Activated CD4-positive, alpha-beta memory T cell treated with anti-CD3 and anti-CD28 coated beads, Interleukin-2, amount 10 ng/mL, durations not matched to agents 7 days and 5 days (primary cell): ENCODE data around the gene ZNF512B. TPM values are rescaled to one million over a fixed set of nuclear protein-coding genes. Genes with fewer than 3 reads are reported as not detected.
A peak's percentile ranks its signal among the peaks of the same experiment; 100 is the strongest.
"Not testable (repeated sequence)": the region's sequence is repeated elsewhere in the genome, so short reads cannot be mapped to it uniquely, and the experiment has no call there.

ENCODE experiments used
- CTCF ChIA-PET: fragments of 350-600 bp; sonication (Branson Sonifier 250); formaldehyde crosslinking; loops from one replicate; lab custom pipeline; 2021; ENCODE audit warnings: antibody characterized with exemption, inconsistent platforms; lab: Charles Lee
- POLR2A ChIA-PET: fragments of 350-600 bp; sonication (Branson Sonifier 250); formaldehyde crosslinking; loops from one replicate; lab custom pipeline; 2021; ENCODE audit warnings: antibody characterized with exemption; lab: Charles Lee
- DNase-seq: peaks from one replicate; pipeline ENCODE4 v3.0.0-alpha.2; 2020
- H3K27ac Mint-ChIP-seq: one replicate; pipeline ENCODE4 v1.8.0; 2021; ENCODE audit warnings: mild to moderate bottlenecking, mixed read lengths
- H3K27me3 Mint-ChIP-seq: one replicate; pipeline ENCODE4 v1.8.0; 2021; ENCODE audit warnings: mixed read lengths
- H3K36me3 Mint-ChIP-seq: one replicate; pipeline ENCODE4 v1.8.0; 2021; ENCODE audit warnings: low read depth, mixed read lengths
- H3K4me1 Mint-ChIP-seq: one replicate; pipeline ENCODE4 v1.8.0; 2021; ENCODE audit warnings: mixed read lengths
- H3K4me3 Mint-ChIP-seq: one replicate; pipeline ENCODE4 v1.8.0; 2021; ENCODE audit warnings: mild to moderate bottlenecking, mixed read lengths
- H3K9me3 Mint-ChIP-seq: one replicate; pipeline ENCODE4 v1.8.0; 2021; ENCODE audit warnings: mixed read lengths
- total RNA-seq, 2 experiments: library from RNA; stranded (reverse); gene quantifications; one replicate each; pipeline ENCODE4 v1.2.3, GENCODE V29; 2021

Gene ZNF512B
- total RNA-seq, 2 experiments from 2014 or later, result 16.5 to 16.7 TPM

DNA sequence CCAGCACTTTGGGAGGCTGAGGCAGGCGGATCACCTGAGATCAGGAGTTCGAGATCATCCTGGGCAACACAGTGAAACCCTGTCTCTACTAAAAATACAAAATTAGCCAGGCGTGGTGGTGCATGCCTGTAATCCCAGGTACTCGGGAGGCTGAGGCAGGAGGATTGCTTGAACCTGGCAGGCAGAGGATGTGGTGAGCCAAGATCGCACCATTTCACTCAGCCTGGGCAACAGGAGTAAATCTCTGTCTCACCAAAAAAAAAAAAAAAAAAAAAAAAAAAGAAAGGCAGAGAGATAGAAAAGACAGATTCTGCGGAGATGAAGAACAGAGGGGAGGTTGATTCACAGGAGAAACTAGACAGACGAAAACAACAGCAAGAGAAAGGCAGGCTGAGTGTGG lies 6.8 kb upstream of the ZNF512B start:
- H3K27me3 Mint-ChIP-seq, H3K9me3 Mint-ChIP-seq, DNase-seq: not testable (repeated sequence)
- ChIA-PET POLR2A (interaction anchor here (1.5 kb wide), 1 partner anchor 456 kb away, joined by 5 read pairs; the partner anchor contains the start of gene PPDPF), CTCF (interaction anchor here (1.6 to 4.3 kb wide), 3 partner anchors 61 to 269 kb away, joined by 4 to 19 read pairs (median 9); partner anchors contain the start of genes ARFRP1 and ZGPAT)
- H3K4me3 Mint-ChIP-seq, result peak overlapping the region; percentile 52
- H3K4me1 Mint-ChIP-seq, result peaks cover 54% of the 10 kb centered on the region
- peak overlapping the region; percentile 92 for H3K27ac Mint-ChIP-seq
- peaks cover 16% of the 10 kb centered on the region for H3K36me3 Mint-ChIP-seq

DNA sequence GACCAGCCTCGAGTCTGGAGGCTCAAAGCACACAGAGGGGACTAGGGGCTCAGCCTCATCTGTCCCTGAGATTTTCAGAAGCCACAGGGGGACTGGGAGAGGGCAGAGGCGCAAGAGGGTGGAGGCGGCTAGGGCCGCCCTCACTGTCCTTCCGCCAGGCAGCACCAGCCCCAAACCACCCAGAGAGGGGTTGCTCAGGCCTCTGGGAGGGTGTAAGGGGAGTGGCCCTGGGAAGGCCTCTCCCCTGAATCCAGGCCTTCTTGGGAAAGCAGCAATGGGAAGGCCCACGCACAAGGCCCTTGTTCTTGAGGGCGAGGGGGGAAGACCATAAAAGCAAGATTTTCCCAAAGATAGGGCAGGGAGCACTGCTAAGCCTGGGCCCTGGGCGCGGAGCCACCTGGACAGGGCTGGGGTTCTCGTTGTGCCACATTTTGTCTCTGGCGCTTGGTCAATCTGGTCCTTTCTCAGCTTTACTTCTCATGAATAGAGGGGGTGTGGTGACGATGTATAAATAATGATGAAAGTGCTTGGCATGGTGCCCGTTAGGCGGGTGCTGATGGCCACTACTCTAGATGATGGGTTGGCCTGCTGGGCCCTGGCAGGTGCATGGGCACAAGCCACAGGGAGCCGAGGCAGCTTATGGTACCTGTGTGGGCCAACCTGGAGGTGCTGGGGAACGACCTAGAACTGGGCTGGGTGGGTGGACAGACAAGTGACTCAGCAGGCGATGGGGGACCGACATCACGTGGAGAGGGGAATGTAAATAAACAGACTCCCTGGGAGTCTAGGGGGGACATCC lies 4.9 kb upstream of the ZNF512B start:
- peak; percentile 16 for DNase-seq
- no peaks in the 10 kb centered on the region for H3K9me3 Mint-ChIP-seq
- ChIA-PET POLR2A (no interaction called here), CTCF (interaction anchor here (0.7 to 4.3 kb wide), 18 partner anchors 13 to 436 kb away, joined by 3 to 19 read pairs (median 4); partner anchors contain the start of genes ARFRP1, PTK6, TCEA2 and TPD52L2)
- no peaks in the 10 kb centered on the region for H3K27me3 Mint-ChIP-seq
- peaks cover 16% of the 10 kb centered on the region for H3K36me3 Mint-ChIP-seq
- no peak overlapping the region for H3K4me3 Mint-ChIP-seq
- H3K4me1 Mint-ChIP-seq, result peaks cover 41% of the 10 kb centered on the region
- H3K27ac Mint-ChIP-seq, result no peak overlapping the region

DNA sequence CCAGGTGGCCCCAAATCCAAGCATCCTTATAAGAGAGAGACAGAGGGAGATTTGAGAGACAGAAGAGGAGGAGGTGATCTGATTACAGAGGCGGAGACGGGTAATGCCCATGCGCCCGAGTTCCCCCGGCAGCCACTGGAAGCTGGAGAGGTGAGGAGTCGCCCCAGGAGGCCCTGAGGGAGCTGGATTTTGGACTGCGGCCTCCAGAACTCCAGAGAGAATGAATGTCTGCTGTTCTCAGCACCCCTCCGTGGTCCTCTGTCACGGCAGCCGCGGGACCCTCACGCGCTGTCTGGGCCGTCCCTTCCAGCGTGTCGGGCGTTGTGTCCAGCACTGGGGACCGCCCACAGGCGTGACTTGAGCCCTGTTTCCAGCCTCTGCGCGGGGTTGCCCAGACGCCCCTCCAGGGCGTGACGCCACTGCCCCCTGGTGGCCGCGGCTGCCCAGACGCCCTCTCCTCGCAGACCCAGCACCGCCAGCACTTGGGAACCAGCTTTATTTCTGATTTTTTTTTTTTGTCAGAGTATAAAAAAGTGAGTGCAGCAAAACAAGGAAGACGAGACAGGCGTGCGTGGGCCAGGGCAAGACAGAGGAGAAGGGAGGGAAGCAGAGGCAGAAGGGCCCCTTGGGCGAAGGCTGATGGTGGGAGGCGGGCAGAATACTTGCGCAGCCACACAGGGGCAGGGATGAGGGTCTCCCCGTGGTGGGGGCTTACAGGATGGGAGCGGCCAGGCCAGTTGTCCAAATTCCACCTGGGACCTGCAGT lies 4.1 kb upstream of the ZNF512B start:
- ChIA-PET CTCF (interaction anchor here (0.7 to 4.3 kb wide), 16 partner anchors 13 to 436 kb away, joined by 3 to 19 read pairs (median 4); partner anchors contain the start of genes ARFRP1, PTK6, TCEA2 and TPD52L2), POLR2A (interaction anchor here (1.0 to 1.5 kb wide), 2 partner anchors 65 to 78 kb away, joined by 3 read pairs; no protein-coding TSS in a partner anchor)
- Mint-ChIP-seq H3K4me1 (peaks cover 44% of the 10 kb centered on the region), H3K27me3 (no peaks in the 10 kb centered on the region), H3K36me3 (peaks cover 19% of the 10 kb centered on the region), H3K4me3 (no peak overlapping the region), H3K27ac (no peak overlapping the region), H3K9me3 (no peaks in the 10 kb centered on the region)
- DNase-seq, result peak; percentile 79

DNA sequence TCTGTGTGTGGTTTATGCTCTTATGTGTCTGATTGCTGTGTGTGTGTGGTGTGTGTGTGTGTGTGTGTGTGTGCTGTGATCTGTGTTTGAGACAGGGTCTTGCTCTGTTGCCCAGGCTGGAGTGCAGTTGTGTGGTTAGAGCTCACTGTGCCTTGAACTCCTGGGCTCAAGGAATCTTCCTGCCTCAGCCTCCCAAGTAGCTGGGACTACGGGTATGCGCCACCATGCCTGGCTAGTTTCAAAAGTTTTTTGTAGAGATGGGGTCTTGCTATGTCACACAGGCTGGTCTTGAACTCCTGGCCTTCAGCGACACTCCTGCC lies 3.4 kb upstream of the ZNF512B start:
- POLR2A ChIA-PET, result interaction anchor here (1.0 to 1.5 kb wide), 2 partner anchors 66 to 77 kb away, joined by 3 read pairs; no protein-coding TSS in a partner anchor

DNA sequence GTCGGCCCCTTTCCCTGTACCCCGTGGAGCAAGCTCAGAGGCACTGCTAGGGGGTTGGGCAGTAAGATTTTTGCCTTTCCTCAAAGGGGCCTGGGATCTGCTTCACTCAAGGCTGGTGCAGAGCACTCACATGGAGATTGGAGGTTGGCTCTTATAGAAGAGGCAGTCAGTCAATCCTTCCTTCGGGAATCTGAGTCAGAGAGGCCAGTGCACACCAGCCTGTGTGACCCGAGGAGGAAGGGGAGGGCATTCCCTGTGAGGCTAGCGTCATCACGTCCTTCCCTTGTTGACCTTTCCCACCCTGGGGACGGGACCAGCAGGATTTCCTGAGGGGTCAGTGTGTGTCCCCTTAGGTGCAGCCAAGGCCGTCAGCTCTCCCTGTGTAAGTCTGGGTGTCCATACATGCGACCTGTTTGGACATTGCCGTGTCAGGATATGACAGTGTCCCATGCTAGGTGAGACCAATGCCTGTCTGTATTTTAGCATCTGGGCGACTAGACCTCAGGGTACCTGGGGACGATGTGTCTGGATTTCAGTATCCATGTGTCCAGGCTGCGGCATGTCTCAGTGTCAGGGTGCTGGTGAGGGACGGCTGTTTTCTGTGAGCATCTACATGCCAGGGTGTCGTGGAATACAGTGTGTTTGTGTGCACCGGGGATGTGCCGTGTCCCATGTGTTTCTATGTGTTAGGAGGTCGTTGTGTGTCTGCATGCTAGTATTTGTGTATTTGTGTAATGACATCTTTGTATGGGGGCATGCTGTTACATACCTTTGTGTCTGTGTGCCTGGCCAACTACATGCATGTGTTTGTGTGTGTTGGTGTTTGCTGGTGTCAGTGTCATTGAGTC lies 2.8 kb upstream of the ZNF512B start:
- Mint-ChIP-seq H3K9me3 (no peaks in the 10 kb centered on the region), H3K27me3 (no peaks in the 10 kb centered on the region), H3K36me3 (peaks cover 19% of the 10 kb centered on the region), H3K4me1 (peaks cover 41% of the 10 kb centered on the region), H3K27ac (peak overlapping the region; percentile 10), H3K4me3 (no peak overlapping the region)
- ChIA-PET CTCF (interaction anchor here (0.7 to 4.3 kb wide), 5 partner anchors 65 to 434 kb away, joined by 3 to 19 read pairs (median 10); partner anchors contain the start of genes PTK6 and TPD52L2), POLR2A (interaction anchor here (1.5 kb wide), 1 partner anchor 76 kb away, joined by 3 read pairs; no protein-coding TSS in a partner anchor)
- DNase-seq, result no peak

More for the DNA sequence above, 3.4 kb upstream of the ZNF512B start:
- CTCF ChIA-PET, result interaction anchor here (1.1 to 4.3 kb wide), 11 partner anchors 12 to 435 kb away, joined by 3 to 19 read pairs (median 7); partner anchors contain the start of genes ARFRP1, PTK6, TCEA2 and TPD52L2
- no peak overlapping the region for H3K4me3 Mint-ChIP-seq
- H3K9me3 Mint-ChIP-seq, result no peaks in the 10 kb centered on the region
- no peaks in the 10 kb centered on the region for H3K27me3 Mint-ChIP-seq
- H3K27ac Mint-ChIP-seq, result no peak overlapping the region
- DNase-seq, result no peak
- H3K4me1 Mint-ChIP-seq, result peaks cover 46% of the 10 kb centered on the region
- peaks cover 19% of the 10 kb centered on the region for H3K36me3 Mint-ChIP-seq

DNA sequence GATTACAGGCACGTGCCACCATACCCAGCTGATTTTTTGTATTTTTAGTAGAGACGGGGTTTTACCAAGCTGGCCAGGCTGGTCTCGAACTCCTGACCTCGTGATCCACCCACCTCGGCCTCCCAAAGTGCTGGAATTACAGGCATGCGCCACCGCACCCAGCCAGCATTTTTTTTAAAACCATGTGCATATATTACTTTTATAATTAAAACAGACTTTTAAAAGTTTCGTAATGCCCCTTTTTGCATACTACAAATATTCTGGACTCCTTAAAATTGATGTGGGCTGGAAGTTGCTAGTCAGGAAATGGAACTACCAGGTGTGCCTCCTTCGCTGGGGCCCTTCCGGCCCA lies 2.2 kb upstream of the ZNF512B start:
- H3K9me3 Mint-ChIP-seq, H3K4me3 Mint-ChIP-seq, H3K27ac Mint-ChIP-seq, DNase-seq, POLR2A ChIA-PET, H3K27me3 Mint-ChIP-seq: not testable (repeated sequence)
- Mint-ChIP-seq H3K36me3 (peaks cover 19% of the 10 kb centered on the region), H3K4me1 (peaks cover 35% of the 10 kb centered on the region)
- CTCF ChIA-PET, result interaction anchor here (0.7 to 4.3 kb wide), 3 partner anchors 66 to 186 kb away, joined by 3 to 19 read pairs (median 6); no protein-coding TSS in a partner anchor

DNA sequence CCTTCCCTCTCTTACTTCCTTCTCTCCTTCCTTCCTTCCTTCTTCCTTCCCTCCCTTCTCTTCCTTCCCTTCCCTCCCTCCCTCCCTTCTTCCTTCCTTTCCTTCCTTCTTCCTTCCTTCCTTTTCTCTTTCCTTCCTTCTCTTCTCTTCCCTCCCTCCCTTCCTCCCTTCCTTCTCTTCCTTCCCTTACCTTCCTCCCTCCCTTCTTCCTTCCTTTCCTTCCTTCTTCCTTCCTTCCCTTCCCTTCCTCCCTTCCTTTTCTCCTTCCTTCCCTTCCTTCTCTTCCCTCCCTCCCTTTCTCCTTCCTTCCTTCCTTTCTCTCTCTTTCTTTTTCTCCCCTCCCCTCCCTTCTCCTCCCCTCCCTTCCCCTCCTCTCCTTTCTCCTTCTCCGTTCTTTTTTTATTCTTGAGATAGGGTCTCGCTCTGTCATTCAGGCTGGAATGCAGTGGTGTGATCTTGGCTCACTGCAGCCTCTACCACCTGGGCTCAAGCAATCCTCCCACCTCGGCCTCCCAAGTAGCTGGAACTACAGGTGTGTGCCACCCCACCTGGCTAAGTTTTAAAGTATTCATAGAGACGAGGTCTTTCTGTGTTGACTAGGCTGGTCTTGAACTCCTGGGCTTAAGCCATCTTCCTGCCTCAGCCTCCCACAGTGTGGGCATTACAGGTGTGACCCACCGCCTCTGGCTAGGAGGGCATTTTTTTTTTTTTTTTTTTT lies 1.1 kb upstream of the ZNF512B start:
- Mint-ChIP-seq H3K4me3 (peak overlapping the region; percentile 53), H3K9me3 (no peaks in the 10 kb centered on the region), H3K36me3 (peaks cover 10% of the 10 kb centered on the region), H3K4me1 (peaks cover 25% of the 10 kb centered on the region), H3K27me3 (no peaks in the 10 kb centered on the region), H3K27ac (peak overlapping the region; percentile 26)
- CTCF ChIA-PET, result interaction anchor here (1.4 kb wide), 1 partner anchor 185 kb away, joined by 6 read pairs; no protein-coding TSS in a partner anchor
- DNase-seq, result no peak
- POLR2A ChIA-PET, result interaction anchor here (0.7 to 1.4 kb wide), 2 partner anchors 10 kb away, joined by 3 read pairs; no protein-coding TSS in a partner anchor

DNA sequence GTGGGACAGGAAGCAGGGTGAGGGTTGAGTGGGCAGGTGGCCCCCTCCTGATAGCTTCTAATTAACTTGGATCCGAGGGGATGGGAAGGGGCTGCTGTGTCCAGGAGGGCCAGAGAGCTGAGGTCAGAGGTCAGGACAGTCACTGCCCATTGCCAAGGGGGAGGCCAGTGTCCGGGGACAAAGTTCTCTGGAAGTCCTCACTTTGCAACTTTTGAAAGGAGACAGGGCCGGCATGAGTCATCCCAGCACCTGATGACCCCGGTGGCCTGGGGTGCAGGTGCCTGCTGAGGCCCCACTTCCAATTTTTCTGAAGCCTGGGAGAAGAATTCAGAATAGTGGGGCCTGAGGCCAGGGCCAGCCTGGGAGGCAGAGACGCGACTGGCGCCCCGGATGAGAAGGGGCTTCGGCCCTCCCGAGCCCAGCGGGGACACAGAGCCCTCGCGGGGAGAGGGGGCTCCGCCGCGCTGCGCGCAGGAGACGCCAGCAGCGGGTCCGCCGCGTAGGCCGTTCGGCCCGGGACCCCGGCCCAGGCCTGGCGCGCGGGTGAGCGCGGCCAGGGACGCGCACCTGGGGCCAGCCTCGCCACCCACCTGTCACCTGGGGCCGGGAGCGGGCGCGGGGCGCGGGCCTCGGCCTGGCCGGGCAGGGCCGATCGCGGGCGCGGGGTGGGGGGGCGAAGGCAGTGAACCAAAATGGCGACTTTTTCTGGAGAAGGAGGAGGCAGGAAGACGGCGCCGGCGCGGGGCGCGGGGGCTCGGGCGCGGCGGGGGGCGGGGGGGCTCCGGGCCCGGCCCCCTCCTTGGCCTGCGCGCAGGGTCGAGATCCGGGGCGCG lies 586 bp downstream of the ZNF512B start:
- H3K4me3 Mint-ChIP-seq, result peak overlapping the region; percentile 78
- H3K36me3 Mint-ChIP-seq, result peaks cover 6% of the 10 kb centered on the region
- H3K4me1 Mint-ChIP-seq, result peaks cover 20% of the 10 kb centered on the region
- POLR2A ChIA-PET, result interaction anchor here (0.7 to 2.1 kb wide), 6 partner anchors 9 to 261 kb away, joined by 3 to 9 read pairs (median 4); partner anchors contain the start of genes ARFRP1, PRPF6 and ZGPAT
- H3K27ac Mint-ChIP-seq, result peak overlapping the region; percentile 76
- CTCF ChIA-PET, result no interaction called here
- DNase-seq, result no peak
- no peaks in the 10 kb centered on the region for H3K9me3 Mint-ChIP-seq
- no peaks in the 10 kb centered on the region for H3K27me3 Mint-ChIP-seq

DNA sequence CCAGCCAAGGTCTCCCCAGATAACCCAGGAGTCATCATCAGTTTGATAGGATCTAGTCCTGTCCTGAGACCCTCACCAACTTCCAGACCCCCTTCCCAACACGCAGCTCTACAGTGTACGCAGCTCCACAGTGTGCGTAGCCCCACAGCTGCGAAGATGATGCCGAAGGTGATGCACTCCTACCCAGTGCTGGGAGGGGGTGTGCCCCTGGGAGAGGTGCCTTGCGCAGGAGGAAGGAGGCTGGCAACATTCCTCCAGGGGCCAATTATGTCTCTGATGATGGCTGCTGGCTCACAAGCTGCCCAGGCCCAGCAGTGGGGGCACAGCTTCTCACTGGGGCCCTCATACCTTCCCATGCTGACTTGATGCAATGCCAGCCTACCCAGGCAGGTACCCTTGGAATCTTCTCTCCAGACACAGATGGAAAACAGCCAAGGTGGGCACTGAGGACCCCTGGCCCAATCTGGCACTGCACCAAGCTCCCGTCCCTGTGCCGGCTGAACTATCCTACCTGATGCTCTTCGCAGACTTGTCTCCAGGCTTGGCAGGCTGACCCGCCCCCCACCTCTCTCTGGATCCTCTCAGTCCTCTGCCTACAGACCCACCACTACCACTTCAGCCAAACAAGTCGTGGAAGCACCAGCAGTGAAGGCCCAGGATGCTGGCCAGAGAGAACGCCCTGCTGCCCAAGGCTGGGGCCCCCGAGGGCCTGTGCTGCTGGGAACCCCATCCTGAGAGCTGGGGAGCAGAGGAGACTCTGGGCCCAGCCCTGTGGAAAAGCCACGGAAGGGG lies 1.4 kb downstream of the ZNF512B start:
- no peaks in the 10 kb centered on the region for H3K27me3 Mint-ChIP-seq
- POLR2A ChIA-PET, result interaction anchor here (0.6 to 2.1 kb wide), 7 partner anchors 9 to 260 kb away, joined by 3 to 9 read pairs (median 4); partner anchors contain the start of genes ARFRP1, PRPF6 and ZGPAT
- peak overlapping the region; percentile 78 for H3K4me3 Mint-ChIP-seq
- H3K9me3 Mint-ChIP-seq, result no peaks in the 10 kb centered on the region
- H3K27ac Mint-ChIP-seq, result peak overlapping the region; percentile 76
- H3K4me1 Mint-ChIP-seq, result peaks cover 15% of the 10 kb centered on the region
- CTCF ChIA-PET, result no interaction called here
- DNase-seq, result no peak
- H3K36me3 Mint-ChIP-seq, result peaks cover 3% of the 10 kb centered on the region
